Stimulated activated CD8-positive, alpha-beta memory T cell treated with anti-CD3 and anti-CD28 coated beads, Interleukin-7, amount 100 ng/mL, for 1 hour (primary cell): ENCODE data around the gene LZTS3.
"Not testable (repeated sequence)": the region's sequence is repeated elsewhere in the genome, so short reads cannot be mapped to it uniquely, and the experiment has no call there.

Experiments used
- DNase-seq, 2 donors: peaks; one replicate each; pipeline ENCODE4 v3.0.0-alpha.2; 2020; ENCODE audit warnings: low read depth in 2 of 2

LZTS3 gene

DNA sequence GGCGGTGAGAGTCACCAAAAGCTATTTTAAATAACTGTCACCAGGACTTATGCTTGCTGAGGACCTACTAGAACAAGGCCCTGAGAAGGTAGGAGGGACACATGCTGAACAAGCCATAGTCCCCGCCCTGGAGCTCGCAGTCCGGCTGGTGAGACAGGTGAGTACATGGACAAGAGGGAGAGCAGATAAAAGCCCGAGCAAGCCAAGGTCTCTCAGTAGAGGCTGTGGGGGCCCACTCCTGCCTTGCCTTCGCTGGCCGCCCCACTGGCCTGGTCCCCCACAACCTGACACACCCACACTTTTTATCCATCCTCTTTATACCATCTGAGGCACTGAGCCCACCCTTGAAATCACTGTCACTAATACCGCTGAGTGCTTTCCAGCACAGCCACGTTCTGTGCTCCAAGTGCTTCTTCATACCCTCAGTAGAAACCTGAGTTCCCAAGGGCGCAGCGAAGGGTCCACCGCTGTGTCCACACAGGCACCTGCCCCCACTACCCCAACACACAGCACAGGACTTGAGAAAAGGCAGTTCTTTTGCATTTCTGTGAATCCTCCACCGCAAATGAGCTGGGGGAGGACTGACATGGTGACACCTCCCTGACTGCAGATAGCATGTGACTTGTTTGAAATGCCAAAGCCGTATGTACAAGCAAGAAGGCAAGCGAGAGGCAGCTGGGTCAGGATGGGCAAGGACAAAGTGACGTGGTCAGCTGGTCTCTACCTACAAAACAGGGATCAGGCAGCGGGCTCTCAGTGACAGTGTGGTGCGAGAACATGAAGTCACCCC lies 19.1 kb upstream of the LZTS3 start:
- DNase-seq: no peak

- DNase-seq: no peak
These were observed 17.3 kb upstream of the LZTS3 start for GRCh38 chr20:3190681-3191111.

GRCh38 chr20:3189561-3190131 lies 16.3 kb upstream of the LZTS3 start:
- no peak for DNase-seq

DNA sequence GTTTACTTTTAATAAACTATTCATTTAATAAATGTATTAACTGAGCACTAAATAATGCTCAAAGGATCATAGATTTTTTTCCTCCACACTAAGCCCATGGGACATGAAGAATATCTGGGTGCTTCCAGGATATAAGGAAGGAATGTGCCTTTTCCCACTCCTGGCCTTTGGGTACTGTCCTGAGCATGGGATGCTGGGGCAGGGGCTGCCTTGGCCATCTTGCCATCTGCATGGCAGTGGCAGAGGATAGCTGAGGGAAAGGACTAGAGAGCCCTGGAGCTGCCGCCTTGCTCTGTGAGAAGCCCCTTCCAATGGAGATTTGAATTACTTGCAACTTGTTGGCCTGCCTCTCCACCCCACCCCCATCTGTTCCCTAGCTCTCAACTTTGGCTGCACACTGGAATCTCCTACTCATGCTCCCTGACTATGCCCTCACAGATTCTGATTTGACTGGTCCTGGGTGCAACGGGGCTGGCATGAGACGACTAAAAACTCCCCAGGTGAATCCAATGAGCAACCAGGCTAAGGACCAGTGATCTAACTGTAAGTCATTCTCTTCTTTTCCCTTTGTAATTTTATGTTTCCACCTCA lies 15.6 kb upstream of the LZTS3 start:
- no peak for DNase-seq

GRCh38 chr20:3187861-3188260 lies 14.5 kb upstream of the LZTS3 start:
- DNase-seq: not testable (repeated sequence)

DNA sequence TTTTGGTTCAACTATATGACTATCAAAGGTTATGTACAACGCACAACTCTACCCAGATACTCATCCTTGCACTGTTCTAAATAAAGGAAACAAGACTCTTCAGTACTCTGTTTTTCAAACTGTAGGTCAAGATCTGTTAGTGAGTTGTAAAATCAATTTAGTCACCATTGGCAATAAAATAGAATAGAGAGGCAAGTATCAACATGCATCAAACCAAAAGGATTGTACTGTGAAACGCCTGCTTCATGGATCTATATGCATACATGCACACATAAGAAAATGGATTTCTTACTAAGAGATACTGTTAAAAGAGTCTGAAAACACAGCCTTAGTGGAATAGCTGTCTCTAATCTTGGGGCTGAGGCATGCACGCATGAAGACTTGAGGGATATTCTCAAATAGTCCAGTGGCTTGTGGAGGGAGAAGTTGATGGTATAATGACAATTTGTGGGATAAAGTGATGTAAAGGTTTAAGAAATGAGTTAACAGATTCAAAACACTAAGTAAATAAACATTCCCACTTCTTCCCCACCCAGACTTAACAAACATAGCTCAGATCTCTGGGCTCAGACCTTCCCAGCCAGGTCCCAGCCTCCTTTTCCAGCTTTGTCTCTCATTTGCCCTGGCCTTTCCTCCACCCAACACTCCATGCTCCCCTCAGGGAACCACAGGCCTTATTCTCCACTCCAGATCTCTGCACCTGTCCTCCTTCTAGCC lies 10.7 kb upstream of the LZTS3 start:
- no peak for DNase-seq

GRCh38 chr20:3182429-3182828 lies 9.1 kb upstream of the LZTS3 start:
- not testable (repeated sequence) for DNase-seq

- no peak for DNase-seq
These were observed 7.9 kb upstream of the LZTS3 start for GRCh38 chr20:3181270-3181669.

GRCh38 chr20:3180319-3180718 lies 7.0 kb upstream of the LZTS3 start:
- DNase-seq: no peak

GRCh38 chr20:3177746-3178485 lies 4.6 kb upstream of the LZTS3 start:
- DNase-seq: no peak

GRCh38 chr20:3175270-3175669 lies 1.9 kb upstream of the LZTS3 start:
- no peak for DNase-seq

DNA sequence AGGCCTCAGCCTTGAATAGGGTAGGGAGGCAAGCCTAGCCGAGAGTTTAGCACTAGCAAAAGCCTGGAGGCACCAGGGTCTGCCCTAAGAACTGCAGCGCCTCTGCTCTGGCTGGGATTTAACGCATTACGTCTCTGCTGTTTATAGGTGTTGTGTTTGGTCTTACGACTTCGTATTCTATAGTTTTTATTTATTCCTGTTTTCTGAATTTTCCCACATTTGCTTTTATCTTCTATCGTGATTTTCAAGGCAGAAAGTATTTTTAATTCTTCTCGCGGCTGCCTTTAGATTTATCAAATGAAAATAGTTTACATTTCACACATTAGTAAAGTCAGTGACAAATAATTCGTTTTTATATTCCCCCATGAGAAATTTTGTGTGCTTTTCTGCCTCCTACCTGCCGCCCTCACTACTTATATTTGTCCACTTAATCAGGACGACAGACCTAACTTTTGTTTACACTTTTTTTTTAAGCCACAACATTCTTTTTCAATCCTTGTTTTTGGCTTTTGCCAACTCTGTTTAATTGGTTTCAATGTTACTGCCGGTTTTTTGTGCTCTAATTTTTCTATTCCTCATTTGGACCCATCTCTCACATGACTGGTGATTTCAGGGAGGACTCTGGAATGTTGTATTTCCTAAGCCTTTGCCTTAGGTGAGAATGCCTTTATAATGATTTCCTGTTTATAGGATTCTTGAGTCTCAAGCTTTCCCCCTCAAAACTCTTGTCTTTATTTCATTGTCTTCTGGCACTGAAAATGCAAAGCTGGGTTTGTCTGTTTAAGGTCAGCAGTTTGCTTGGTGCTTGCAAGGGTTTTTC lies 1.3 kb upstream of the LZTS3 start:
- DNase-seq: no peak

- DNase-seq: peak; percentile 79 to 81
These were observed 477 bp upstream of the LZTS3 start for GRCh38 chr20:3173610-3174441.

DNA sequence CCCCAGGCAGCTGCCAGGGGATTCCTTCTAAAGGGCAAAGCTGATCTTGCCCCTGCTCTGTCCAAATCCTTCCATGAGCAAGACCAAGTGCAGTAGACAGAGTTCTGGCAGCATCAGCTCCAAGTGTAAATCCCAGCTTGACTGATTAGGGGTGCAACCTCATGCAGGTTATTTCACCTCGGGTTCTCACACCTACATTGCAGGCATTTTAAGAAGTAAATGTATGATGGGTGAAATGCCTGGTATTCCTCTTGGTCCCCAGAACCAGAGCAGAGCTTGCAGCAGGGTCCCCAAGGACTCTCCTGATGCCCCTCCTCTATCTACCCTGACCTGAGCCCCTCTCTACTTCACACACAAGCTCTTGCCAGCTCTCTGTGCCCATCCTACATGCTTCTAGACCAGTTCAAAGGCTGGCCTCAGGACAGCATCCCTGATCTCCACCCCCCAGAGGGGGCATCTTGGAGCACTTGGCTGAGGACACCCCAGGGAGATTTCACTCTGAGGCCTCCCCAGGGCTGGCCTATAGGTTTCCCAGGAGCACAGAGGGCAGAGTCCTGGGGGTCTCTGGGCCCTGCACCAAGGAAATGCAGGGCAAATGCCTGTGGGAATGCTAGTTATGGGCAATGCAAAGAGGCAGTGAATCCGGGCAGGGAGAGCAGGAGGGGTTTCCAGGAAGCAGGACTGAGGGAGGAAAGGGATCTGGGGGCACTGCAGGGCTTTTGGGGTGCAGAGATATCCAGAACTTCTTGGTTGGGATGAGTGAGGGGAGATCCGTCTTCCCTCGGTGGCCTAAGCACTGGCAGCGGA lies 1.0 kb downstream of the LZTS3 start:
- no peak for DNase-seq

GRCh38 chr20:3171391-3172125 lies 1.8 kb downstream of the LZTS3 start:
- no peak for DNase-seq

DNA sequence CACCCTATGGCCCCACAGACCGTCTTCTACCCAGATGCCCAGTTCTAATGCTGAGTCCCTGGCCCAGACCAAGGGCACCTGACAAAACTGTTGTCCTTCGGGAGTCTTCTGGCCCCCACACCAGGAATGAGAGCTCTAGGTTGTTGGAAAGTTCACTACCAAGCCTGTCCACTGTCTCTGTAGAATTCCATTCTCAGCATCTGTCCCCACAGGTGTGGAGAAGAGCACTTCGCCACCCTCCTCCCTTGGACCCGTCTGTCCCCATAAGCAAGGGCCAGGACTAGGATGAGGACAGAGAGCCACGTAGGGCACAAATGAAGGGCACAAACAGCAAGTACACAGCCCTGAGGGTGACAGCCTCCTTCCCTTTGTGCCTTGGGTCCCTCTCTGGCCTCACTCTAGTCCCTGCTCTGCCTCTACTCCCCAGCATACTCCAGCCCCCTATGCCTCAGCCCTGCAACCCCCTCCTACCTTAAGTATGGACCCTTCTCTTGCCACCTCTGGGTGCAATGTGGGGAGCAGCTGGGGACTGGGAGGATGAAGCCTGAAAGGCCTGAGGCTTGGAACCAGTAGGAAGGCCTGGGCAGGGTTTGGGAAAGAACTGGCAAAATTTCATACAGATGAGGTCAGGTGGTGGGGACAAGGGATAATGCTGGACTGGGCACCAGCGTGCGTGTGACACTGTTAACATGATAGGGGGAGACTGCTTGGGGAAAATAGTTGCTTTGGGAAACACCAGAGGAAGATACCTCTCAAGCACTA lies 4.3 kb downstream of the LZTS3 start:
- no peak for DNase-seq

GRCh38 chr20:3168079-3168828 lies 5.1 kb downstream of the LZTS3 start:
- DNase-seq: no peak
